Endothelial cell of umbilical vein (primary cell): ENCODE measurements around the gene CPSF3. TPM values are rescaled to one million over a fixed set of nuclear protein-coding genes. Genes with fewer than 3 reads are reported as not detected.

ENCODE experiments used
- BruUV-seq: library from RNA; stranded (reverse); fragments of 400-500 nt; replicated peaks from 2 replicates; lab custom pipeline; 2021; lab: Mats Ljungman, UMichigan
- CTCF ChIA-PET: fragments of 300-600, 350-600 bp; sonication (Branson Sonifier 250); formaldehyde crosslinking; loops from one replicate; lab custom pipeline; 2021; ENCODE audit warnings: antibody characterized with exemption, inconsistent platforms; lab: Charles Lee
- POLR2A ChIA-PET: fragments of 300-600, 350-600 bp; sonication (Branson Sonifier 250); formaldehyde crosslinking; loops from one replicate; lab custom pipeline; 2021; ENCODE audit warnings: antibody characterized with exemption, inconsistent platforms; lab: Charles Lee
- DNase-seq: peaks from one replicate; pipeline ENCODE4 v3.0.0-alpha.2; 2011; ENCODE audit warnings: low read depth, low spot score
- FAIRE-seq: peaks from 2 replicates; lab custom pipeline; 2011; peaks lifted over from hg19 to GRCh38; lab: Jason Lieb, UNC
- H2AFZ ChIP-seq: 2 replicates; pipeline ENCODE4 v1.6.0; 2012; ENCODE audit warnings: low read depth, low read length, control low read depth, inconsistent platforms
- H3K27ac ChIP-seq: 2 replicates; pipeline ENCODE4 v1.5.1; 2011; ENCODE audit warnings: low read depth, mild to moderate bottlenecking, control low read depth, low read length, moderate library complexity; ENCODE audit not compliant: insufficient read depth
- H3K27me3 ChIP-seq, 2 experiments: 2 replicates each; pipeline versions ENCODE4 v1.6.0 to v1.6.1; 2011; ENCODE audit warnings: low read length in 2 of 2, mixed read lengths in 1 of 2; ENCODE audit not compliant: control insufficient read depth in 2 of 2, insufficient read depth in 2 of 2
- H3K36me3 ChIP-seq, 2 experiments: 2 replicates in 1 of 2; 3 replicates in 1 of 2; pipeline ENCODE4 v1.5.1; 2011; ENCODE audit warnings: low read length in 2 of 2, mild to moderate bottlenecking in 1 of 2, moderate library complexity in 1 of 2; ENCODE audit not compliant: control insufficient read depth in 2 of 2, insufficient read depth in 2 of 2; ENCODE audit errors: extremely low read depth in 1 of 2
- H3K4me1 ChIP-seq: 3 replicates; pipeline ENCODE4 v1.5.1; 2011; ENCODE audit warnings: mild to moderate bottlenecking, low read length; ENCODE audit not compliant: control insufficient read depth, insufficient read depth; ENCODE audit errors: extremely low read depth
- H3K4me2 ChIP-seq: 2 replicates; pipeline ENCODE4 v1.6.1; 2011; ENCODE audit warnings: low read length, control low read depth, mixed read lengths; ENCODE audit not compliant: insufficient read depth
- H3K4me3 ChIP-seq, 3 experiments: fragments of 200-600 bp in 1 of 3; sonication (generic), shearing (Covaris generic) in 1 of 3; replicated peaks in 1 of 3; 2 replicates each; pipeline ENCODE4 v1.5.1; 2011 to 2016; ENCODE audit warnings: control low read depth in 3 of 3, low read length in 3 of 3, mild to moderate bottlenecking in 2 of 3, inconsistent platforms in 1 of 3, low read depth in 1 of 3, moderate library complexity in 1 of 3; ENCODE audit not compliant: insufficient read depth in 1 of 3
- H3K79me2 ChIP-seq: 2 replicates; pipeline ENCODE4 v1.6.0; 2012; ENCODE audit warnings: low read length, inconsistent platforms; ENCODE audit not compliant: control insufficient read depth, insufficient read depth
- H3K9ac ChIP-seq: replicated peaks from 2 replicates; pipeline ENCODE3; 2011; ENCODE audit warnings: low read length, control low read depth; ENCODE audit not compliant: insufficient read depth; ENCODE audit errors: extremely low read depth
- H3K9me1 ChIP-seq: replicated peaks from 3 replicates; pipeline ENCODE4 v1.6.0; 2011; ENCODE audit warnings: mild to moderate bottlenecking, low read length; ENCODE audit not compliant: control insufficient read depth, insufficient read depth; ENCODE audit errors: extremely low read depth
- H3K9me3 ChIP-seq: replicated peaks from 2 replicates; pipeline ENCODE4 v1.5.1; 2012; ENCODE audit warnings: low read length, inconsistent platforms; ENCODE audit not compliant: control insufficient read depth, insufficient read depth
- H4K20me1 ChIP-seq: replicated peaks from 2 replicates; pipeline ENCODE3; 2011; ENCODE audit warnings: mild to moderate bottlenecking, low read length; ENCODE audit not compliant: control insufficient read depth, insufficient read depth; ENCODE audit errors: extremely low read depth
- EZH2 ChIP-seq: IDR thresholded peaks from 2 replicates; pipeline ENCODE4 v1.6.1; 2012; ENCODE audit warnings: borderline replicate concordance, low read depth, mild to moderate bottlenecking, moderate library complexity, low read length, inconsistent platforms; ENCODE audit not compliant: severe bottlenecking
- FOS ChIP-seq: IDR thresholded peaks from 2 replicates; pipeline ENCODE4 v1.6.1; 2011; ENCODE audit warnings: mild to moderate bottlenecking, low read length, moderate library complexity, borderline replicate concordance; ENCODE audit not compliant: insufficient read depth
- GATA2 ChIP-seq: IDR thresholded peaks from 2 replicates; pipeline ENCODE4 v1.7.0; 2011; ENCODE audit warnings: low read depth, mild to moderate bottlenecking, moderate library complexity, mixed read lengths, low read length; ENCODE audit not compliant: insufficient read length, insufficient read depth
- MYC ChIP-seq: IDR thresholded peaks from one replicate; pipeline ENCODE4 v1.6.1; 2011; ENCODE audit warnings: mild to moderate bottlenecking, low read depth, low read length
- POLR2A ChIP-seq: IDR thresholded peaks from 2 replicates; pipeline ENCODE4 v1.6.1; 2012; ENCODE audit warnings: low read depth, mild to moderate bottlenecking, control low read depth, low read length
- dilution Hi-C: fragments of 300-500 bp; cut with MboI; formaldehyde crosslinking; loops from one replicate; pipeline ENCODE4 v1.15.0; 2019; ENCODE audit warnings: low sequenced_read_pairs; ENCODE audit not compliant: extremely low pct_ligation_motif_present
- intact Hi-C: fragments of 100-400 bp; cut with micrococcal nuclease; formaldehyde crosslinking; loops from one replicate; pipeline ENCODE4 v1.10.0; 2022
- polyA plus RNA-seq, 4 experiments: library from polyadenylated mRNA; depleted of rRNA in 3 of 4; stranded (reverse) in 3 of 4; unstranded in 1 of 4; fragments of >200 nt; gene quantifications; 2 replicates each; pipeline versions ENCODE4 v1.2.1 to v1.2.3, GENCODE V29; 2011 to 2012; ENCODE audit warnings: missing spikeins in 1 of 4
- total RNA-seq: library from RNA; stranded (reverse); gene quantifications from 2 replicates; pipeline ENCODE4 v1.2.3, GENCODE V29; 2021
- TF ChIP-seq, protein P1 (sequence below): IDR thresholded peaks from 2 replicates; pipeline ENCODE4 v1.6.1; 2011; ENCODE audit not compliant: insufficient read depth, insufficient read length
- TF ChIP-seq, protein P2 (sequence below), 2 donors: IDR thresholded peaks; 1 replicate in 1 of 2; 2 replicates in 1 of 2; pipeline ENCODE4 v1.5.1; 2011; ENCODE audit warnings: low read length in 2 of 2, mild to moderate bottlenecking in 2 of 2, moderate library complexity in 2 of 2, control low read depth in 1 of 2, inconsistent platforms in 1 of 2, low read depth in 1 of 2; ENCODE audit not compliant: insufficient read depth in 1 of 2; ENCODE audit errors: extremely low read depth in 1 of 2

Gene CPSF3
- total and polyA plus RNA-seq, 2 donors (not counting 3 experiments of a cell fraction or from before 2014, with no cell fraction given): 13.7 to 35.6 TPM

DNA sequence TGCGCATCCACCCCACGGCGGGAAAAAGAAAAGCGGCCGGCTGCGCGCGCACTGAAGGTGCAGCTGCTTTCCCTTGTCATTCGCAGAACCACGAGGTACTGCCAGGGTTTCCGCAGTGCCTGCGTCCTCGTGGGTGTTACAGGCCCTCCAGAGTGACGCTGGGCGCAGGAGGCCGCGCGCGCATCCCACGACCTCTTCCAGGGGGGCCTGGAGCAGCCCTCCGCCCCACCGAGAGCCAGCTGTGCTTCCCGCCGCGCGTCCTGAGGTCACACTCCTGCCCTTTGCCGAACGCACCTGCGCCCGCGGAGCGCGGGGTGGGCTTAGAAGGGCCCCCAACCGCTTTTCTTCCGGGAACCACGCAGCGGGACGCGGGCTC is 50.5 kb downstream of the CPSF3 start:
- DNase-seq (peak; percentile 24), FAIRE-seq (no peak)
- peak overlapping the region; percentile 70 for H3K27ac ChIP-seq
- no peaks in the 10 kb centered on the region for H3K27me3 ChIP-seq
- peak overlapping the region; percentile 54 to 86 (median 73) for H3K4me3 ChIP-seq
- BruUV-seq: no TSS peak
- POLR2A ChIA-PET: no interaction called here
- dilution Hi-C loops (no loop called here), intact Hi-C loops (loop anchor here (2.0 to 5.0 kb wide), 2 partner anchors 83 to 332 kb away; no protein-coding TSS in a partner anchor)
- H3K4me1 ChIP-seq: peaks cover 7% of the 10 kb centered on the region
- CTCF ChIA-PET: interaction anchor here (1.2 to 2.3 kb wide), 2 partner anchors 9 to 32 kb away, joined by 5 to 7 read pairs; no protein-coding TSS in a partner anchor
- peak overlapping the region; percentile 68 for H3K4me2 ChIP-seq
- no peaks in the 10 kb centered on the region for H3K9me1 ChIP-seq
- H4K20me1 ChIP-seq: no peaks in the 10 kb centered on the region
- H3K9ac ChIP-seq: peak overlapping the region; percentile 90
- H3K36me3 ChIP-seq: peaks cover 0 to 2% of the 10 kb centered on the region in 2 experiments
- peak overlapping the region; percentile 81 for H2AFZ ChIP-seq
- TF ChIP-seq POLR2A (no peak), MYC (no peak), FOS (no peak), EZH2 (no peak), GATA2 (no peak)
- TF ChIP-seq, protein P1, sequence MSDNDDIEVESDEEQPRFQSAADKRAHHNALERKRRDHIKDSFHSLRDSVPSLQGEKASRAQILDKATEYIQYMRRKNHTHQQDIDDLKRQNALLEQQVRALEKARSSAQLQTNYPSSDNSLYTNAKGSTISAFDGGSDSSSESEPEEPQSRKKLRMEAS: no peak
- TF ChIP-seq, protein P2, sequence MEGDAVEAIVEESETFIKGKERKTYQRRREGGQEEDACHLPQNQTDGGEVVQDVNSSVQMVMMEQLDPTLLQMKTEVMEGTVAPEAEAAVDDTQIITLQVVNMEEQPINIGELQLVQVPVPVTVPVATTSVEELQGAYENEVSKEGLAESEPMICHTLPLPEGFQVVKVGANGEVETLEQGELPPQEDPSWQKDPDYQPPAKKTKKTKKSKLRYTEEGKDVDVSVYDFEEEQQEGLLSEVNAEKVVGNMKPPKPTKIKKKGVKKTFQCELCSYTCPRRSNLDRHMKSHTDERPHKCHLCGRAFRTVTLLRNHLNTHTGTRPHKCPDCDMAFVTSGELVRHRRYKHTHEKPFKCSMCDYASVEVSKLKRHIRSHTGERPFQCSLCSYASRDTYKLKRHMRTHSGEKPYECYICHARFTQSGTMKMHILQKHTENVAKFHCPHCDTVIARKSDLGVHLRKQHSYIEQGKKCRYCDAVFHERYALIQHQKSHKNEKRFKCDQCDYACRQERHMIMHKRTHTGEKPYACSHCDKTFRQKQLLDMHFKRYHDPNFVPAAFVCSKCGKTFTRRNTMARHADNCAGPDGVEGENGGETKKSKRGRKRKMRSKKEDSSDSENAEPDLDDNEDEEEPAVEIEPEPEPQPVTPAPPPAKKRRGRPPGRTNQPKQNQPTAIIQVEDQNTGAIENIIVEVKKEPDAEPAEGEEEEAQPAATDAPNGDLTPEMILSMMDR (IDR thresholded peaks at IDR 0.05; ENCODE audit: extremely low read depth in 1 of 2, insufficient read depth in 1 of 2, low read depth in 1 of 2, low read length in 2 of 2): no peak
- peaks cover 15% of the 10 kb centered on the region for H3K79me2 ChIP-seq
- H3K9me3 ChIP-seq: no peaks in the 10 kb centered on the region
